Progenitor cell of endocrine pancreas (in vitro differentiated cells): ENCODE results near the gene MARCO. TPM values are rescaled to one million over a fixed set of nuclear protein-coding genes. Genes with fewer than 3 reads are reported as not detected.
"Not testable (repeated sequence)": the region's sequence is repeated elsewhere in the genome, so short reads cannot be mapped to it uniquely, and the experiment has no call there.

Experiments used
- DNase-seq: peaks from one replicate; pipeline ENCODE4 v3.0.0; 2021; ENCODE audit warnings: low spot score; ENCODE audit not compliant: unreplicated experiment
- H3K27ac Mint-ChIP-seq: 2 replicates; pipeline ENCODE4 v1.8.0; 2021; ENCODE audit warnings: mild to moderate bottlenecking, moderate library complexity, mixed read lengths
- H3K27me3 Mint-ChIP-seq: 2 replicates; pipeline ENCODE4 v1.8.0; 2021; ENCODE audit warnings: mixed read lengths
- H3K36me3 Mint-ChIP-seq: 2 replicates; pipeline ENCODE4 v1.8.0; 2022; ENCODE audit warnings: mixed read lengths; ENCODE audit not compliant: insufficient read depth
- H3K4me1 Mint-ChIP-seq: 2 replicates; pipeline ENCODE4 v1.8.0; 2021; ENCODE audit warnings: low read depth, mixed read lengths
- H3K4me3 Mint-ChIP-seq: 2 replicates; pipeline ENCODE4 v1.8.0; 2021; ENCODE audit warnings: low read depth, mild to moderate bottlenecking, moderate library complexity, mixed read lengths
- H3K9me3 Mint-ChIP-seq: 2 replicates; pipeline ENCODE4 v1.8.0; 2021; ENCODE audit warnings: low read depth, mixed read lengths
- total RNA-seq: library from RNA; stranded (reverse); gene quantifications from 2 replicates; pipeline ENCODE4 v1.2.1, GENCODE V29; 2021
- TF ChIP-seq, protein P1 (sequence below): fragments of 200-600 bp; sonication (generic); IDR thresholded peaks from one replicate; pipeline ENCODE4 v1.5.0; 2021; ENCODE audit warnings: antibody characterized with exemption, mild to moderate bottlenecking; ENCODE audit not compliant: unreplicated experiment

MARCO gene
- total RNA-seq, 1 donor from 2014 or later, result not detected

DNA sequence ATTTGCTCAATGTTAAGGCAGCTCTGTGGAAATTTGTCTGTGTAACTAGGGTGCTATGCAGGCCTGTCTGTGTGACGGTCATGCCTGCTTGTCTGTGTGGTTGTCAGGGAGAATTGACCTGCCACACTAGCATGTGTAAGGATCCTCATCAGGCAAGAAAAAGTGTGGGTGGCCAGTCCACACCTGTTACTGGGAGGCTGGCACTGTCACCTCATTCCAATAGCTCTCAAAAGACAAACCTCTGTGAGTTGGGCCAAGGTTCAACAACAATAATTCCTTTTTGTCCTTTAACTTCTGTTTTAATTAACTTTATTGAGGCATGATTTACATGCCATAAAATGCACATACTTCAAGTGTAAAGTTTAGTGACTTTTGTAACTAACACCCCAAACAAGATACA is 4.2 kb upstream of the MARCO start:
- H3K4me1 Mint-ChIP-seq, result no peaks in the 10 kb centered on the region
- peaks cover 8% of the 10 kb centered on the region for H3K9me3 Mint-ChIP-seq
- H3K27me3 Mint-ChIP-seq, result peaks cover 14% of the 10 kb centered on the region
- H3K4me3 Mint-ChIP-seq, result no peak overlapping the region
- H3K36me3 Mint-ChIP-seq, result peaks cover 2% of the 10 kb centered on the region
- DNase-seq, result no peak
- H3K27ac Mint-ChIP-seq, result no peak overlapping the region
- TF ChIP-seq, protein P1, sequence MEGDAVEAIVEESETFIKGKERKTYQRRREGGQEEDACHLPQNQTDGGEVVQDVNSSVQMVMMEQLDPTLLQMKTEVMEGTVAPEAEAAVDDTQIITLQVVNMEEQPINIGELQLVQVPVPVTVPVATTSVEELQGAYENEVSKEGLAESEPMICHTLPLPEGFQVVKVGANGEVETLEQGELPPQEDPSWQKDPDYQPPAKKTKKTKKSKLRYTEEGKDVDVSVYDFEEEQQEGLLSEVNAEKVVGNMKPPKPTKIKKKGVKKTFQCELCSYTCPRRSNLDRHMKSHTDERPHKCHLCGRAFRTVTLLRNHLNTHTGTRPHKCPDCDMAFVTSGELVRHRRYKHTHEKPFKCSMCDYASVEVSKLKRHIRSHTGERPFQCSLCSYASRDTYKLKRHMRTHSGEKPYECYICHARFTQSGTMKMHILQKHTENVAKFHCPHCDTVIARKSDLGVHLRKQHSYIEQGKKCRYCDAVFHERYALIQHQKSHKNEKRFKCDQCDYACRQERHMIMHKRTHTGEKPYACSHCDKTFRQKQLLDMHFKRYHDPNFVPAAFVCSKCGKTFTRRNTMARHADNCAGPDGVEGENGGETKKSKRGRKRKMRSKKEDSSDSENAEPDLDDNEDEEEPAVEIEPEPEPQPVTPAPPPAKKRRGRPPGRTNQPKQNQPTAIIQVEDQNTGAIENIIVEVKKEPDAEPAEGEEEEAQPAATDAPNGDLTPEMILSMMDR, result no peak

DNA sequence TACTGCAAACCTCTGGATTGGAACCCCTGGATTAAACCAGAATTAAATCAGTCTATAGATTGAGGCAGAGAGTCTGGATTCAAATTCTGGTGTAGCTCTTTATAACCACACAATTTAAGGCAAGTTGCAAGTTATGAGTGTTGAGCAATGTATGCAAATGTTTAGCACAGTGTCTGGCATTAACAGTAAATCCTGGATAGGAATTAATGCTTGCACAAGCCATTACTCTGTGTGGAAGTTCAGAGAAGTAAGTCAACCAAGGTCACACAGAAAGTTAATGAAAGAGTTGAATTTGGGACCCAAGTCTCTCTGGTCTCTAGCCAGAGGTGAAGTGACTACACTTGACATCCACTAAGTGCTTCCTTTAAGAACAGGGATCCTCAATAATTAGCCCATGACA is 2.0 kb upstream of the MARCO start:
- TF ChIP-seq, protein P1, result no peak
- no peaks in the 10 kb centered on the region for H3K36me3 Mint-ChIP-seq
- H3K4me3 Mint-ChIP-seq, result no peak overlapping the region
- H3K4me1 Mint-ChIP-seq, result no peaks in the 10 kb centered on the region
- no peaks in the 10 kb centered on the region for H3K9me3 Mint-ChIP-seq
- peaks cover 18% of the 10 kb centered on the region for H3K27me3 Mint-ChIP-seq
- DNase-seq, result no peak
- no peak overlapping the region for H3K27ac Mint-ChIP-seq

DNA sequence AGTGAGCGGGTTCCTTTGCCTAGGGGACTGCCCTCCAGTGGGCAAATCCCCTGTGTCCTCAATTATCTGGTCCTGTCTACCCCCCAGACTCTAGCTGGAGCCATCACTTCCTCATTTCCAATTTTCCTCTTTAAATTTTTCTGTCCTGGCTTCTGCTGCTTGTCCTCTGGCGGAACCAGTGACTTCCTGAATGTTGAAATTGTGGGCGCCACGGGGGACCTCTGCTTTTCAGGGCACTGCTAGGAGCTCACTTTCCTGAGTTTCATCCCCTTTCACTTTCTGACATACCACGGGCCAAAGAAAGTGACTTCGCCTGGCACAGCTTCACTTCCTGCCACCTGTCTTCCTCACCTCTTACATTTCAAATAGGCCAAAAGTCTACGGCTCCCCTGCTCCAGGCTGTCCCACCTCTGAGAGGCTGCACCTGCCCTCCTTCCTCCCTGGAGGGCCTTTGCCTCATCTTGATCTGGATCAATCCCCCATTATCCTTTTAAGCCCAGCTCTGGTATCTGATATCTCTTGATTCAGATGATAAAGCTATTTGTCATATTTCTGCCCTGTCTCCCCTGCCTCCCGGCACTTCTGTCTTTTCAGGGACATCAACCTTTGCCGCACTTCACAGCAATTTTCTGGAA is 1.4 kb upstream of the MARCO start:
- H3K27me3 Mint-ChIP-seq, result peaks cover 18% of the 10 kb centered on the region

DNA sequence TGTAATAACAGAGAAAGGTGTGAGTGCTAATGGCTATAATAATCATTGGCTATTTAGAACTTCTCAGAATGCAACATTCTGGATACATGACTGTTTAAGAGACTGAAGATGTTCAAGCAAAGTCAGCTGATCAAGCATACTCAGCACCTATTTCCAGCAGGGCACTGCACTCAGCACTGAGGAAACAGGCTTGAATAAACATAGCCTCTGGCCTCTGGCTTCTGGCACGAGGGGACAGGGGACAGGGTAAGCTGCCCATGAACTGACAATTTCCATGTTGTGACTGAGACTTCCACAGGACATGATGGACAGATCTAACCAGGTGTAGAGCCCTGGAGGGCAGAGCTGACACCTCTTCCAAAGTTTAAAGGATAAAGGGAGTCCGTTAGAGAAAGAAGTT is 1.3 kb downstream of the MARCO start:
- no peaks in the 10 kb centered on the region for H3K36me3 Mint-ChIP-seq
- H3K27me3 Mint-ChIP-seq, result peaks cover 25% of the 10 kb centered on the region
- H3K4me1 Mint-ChIP-seq, result no peaks in the 10 kb centered on the region
- TF ChIP-seq, protein P1, result no peak
- H3K9me3 Mint-ChIP-seq, result no peaks in the 10 kb centered on the region
- H3K27ac Mint-ChIP-seq, result no peak overlapping the region
- DNase-seq, result no peak
- no peak overlapping the region for H3K4me3 Mint-ChIP-seq

More for the DNA sequence above, 1.4 kb upstream of the MARCO start:
- H3K4me1 Mint-ChIP-seq, result no peaks in the 10 kb centered on the region
- DNase-seq, result no peak
- TF ChIP-seq, protein P1, result no peak
- H3K4me3 Mint-ChIP-seq, result no peak overlapping the region
- H3K9me3 Mint-ChIP-seq, result no peaks in the 10 kb centered on the region
- H3K27ac Mint-ChIP-seq, result no peak overlapping the region
- no peaks in the 10 kb centered on the region for H3K36me3 Mint-ChIP-seq

DNA sequence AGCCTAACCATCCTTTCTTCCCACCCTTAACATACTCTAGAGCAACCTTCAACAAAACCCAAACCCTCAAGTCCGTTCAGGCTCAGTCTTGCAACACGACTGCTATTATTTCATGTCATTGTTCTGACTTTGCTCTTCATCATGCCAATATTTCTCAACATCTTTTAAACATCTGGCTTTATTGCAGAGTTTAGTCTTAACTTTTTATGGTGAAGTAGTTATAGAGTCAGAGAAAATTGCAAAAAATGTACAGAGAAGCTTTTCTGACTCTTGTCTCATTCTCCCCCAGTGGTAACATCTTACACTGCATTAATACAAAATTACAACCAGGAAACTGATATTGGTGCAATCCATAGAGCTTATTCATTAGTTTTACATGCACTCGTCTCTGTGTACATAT is 3.9 kb downstream of the MARCO start:
- Mint-ChIP-seq H3K27ac (no peak overlapping the region), H3K9me3 (no peaks in the 10 kb centered on the region), H3K4me3 (no peak overlapping the region), H3K27me3 (peaks cover 20% of the 10 kb centered on the region), H3K36me3 (no peaks in the 10 kb centered on the region), H3K4me1 (peaks cover under 1% of the 10 kb centered on the region)
- TF ChIP-seq, protein P1, result no peak
- DNase-seq, result no peak

DNA sequence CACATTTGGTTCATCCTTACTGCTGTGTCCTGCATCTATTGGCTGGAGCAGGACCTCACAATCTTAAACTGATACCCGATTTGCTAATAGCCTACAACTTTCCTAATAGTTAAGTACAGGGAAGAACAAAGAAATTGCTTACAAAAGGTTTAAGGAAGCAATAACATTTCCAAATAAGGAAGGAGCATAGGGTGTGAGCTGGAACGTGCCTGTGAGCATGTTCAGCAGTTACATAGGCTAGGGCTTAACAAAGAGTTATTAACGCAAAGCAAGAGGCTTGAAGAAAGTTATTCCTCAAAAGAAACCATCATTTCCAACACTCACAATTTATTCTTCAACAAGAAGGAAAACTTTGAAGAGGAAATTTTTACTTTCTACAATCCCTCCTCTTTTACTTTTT is 6.3 kb downstream of the MARCO start:
- H3K9me3 Mint-ChIP-seq, H3K36me3 Mint-ChIP-seq, H3K4me1 Mint-ChIP-seq, DNase-seq, H3K27ac Mint-ChIP-seq, H3K4me3 Mint-ChIP-seq: not testable (repeated sequence)
- H3K27me3 Mint-ChIP-seq, result peaks cover 11% of the 10 kb centered on the region
